HepG2 (cell line): ENCODE measurements around the gene RNPC3. TPM values are rescaled to one million over a fixed set of nuclear protein-coding genes. Genes with fewer than 3 reads are reported as not detected.

ENCODE experiments used
- ATAC-seq: fragments of 200-7000 bp; cut with Tn5 transposase; 3 replicates; pipeline ENCODE4 v1.9.1; 2020; ENCODE audit warnings: mild to moderate bottlenecking, moderate library complexity
- BruUV-seq: library from RNA; stranded (reverse); fragments of 400-500 nt; replicated peaks from 2 replicates; lab custom pipeline; 2021; lab: Mats Ljungman, UMichigan
- CTCF ChIA-PET: fragments of 300-600 bp; formaldehyde crosslinking; extraction: SDS; loops from one replicate; lab custom pipeline; 2021; ENCODE audit warnings: low total read pairs, inconsistent platforms, low intra/inter-chr PET ratio; lab: Yijun Ruan, JAX
- POLR2A ChIA-PET: fragments of 350-600 bp; sonication (Branson Sonifier 250); formaldehyde crosslinking; loops from one replicate; lab custom pipeline; 2020; ENCODE audit warnings: antibody characterized with exemption, inconsistent platforms; lab: Yijun Ruan, JAX
- DNase-seq: peaks from one replicate; pipeline ENCODE4 v3.0.0-alpha.2; 2015; ENCODE audit warnings: low spot score
- FAIRE-seq: peaks from 3 replicates; lab custom pipeline; 2011; peaks lifted over from hg19 to GRCh38; lab: Jason Lieb, UNC
- H2AFZ ChIP-seq: one replicate; pipeline ENCODE4 v1.6.1; 2011; ENCODE audit warnings: low read length, inconsistent platforms
- H3K27ac ChIP-seq: fragments of 300-600 bp; 3 replicates; pipeline ENCODE4 v1.8.0; 2011; ENCODE audit warnings: mixed run types, mild to moderate bottlenecking, mixed read lengths, low read length, inconsistent platforms; ENCODE audit not compliant: insufficient read depth; ENCODE audit errors: extremely low read length
- H3K27me3 ChIP-seq, 2 experiments: fragments of 200-600 bp in 1 of 2; 2 replicates in 1 of 2; 3 replicates in 1 of 2; pipeline versions ENCODE4 v1.6.0 to v1.8.0; 2011; ENCODE audit warnings: low read length in 2 of 2, mild to moderate bottlenecking in 2 of 2, moderate library complexity in 2 of 2, inconsistent platforms in 1 of 2; ENCODE audit not compliant: insufficient read depth in 2 of 2, control insufficient read depth in 1 of 2
- H3K36me3 ChIP-seq, 2 experiments: fragments of 200-600 bp in 1 of 2; replicated peaks in 1 of 2; 2 replicates in 1 of 2; 3 replicates in 1 of 2; pipeline versions ENCODE4 v1.5.1 to v1.8.0; 2011; ENCODE audit warnings: low read length in 2 of 2, inconsistent platforms in 1 of 2; ENCODE audit not compliant: insufficient read depth in 2 of 2, control insufficient read depth in 1 of 2
- H3K4me1 ChIP-seq: 2 replicates; pipeline ENCODE4 v1.5.1; 2012; ENCODE audit warnings: low read length, inconsistent platforms; ENCODE audit not compliant: insufficient read depth
- H3K4me2 ChIP-seq: 2 replicates; pipeline ENCODE4 v1.6.0; 2011; ENCODE audit warnings: low read depth, low read length, inconsistent platforms
- H3K4me3 ChIP-seq, 3 experiments: fragments of 200-600 bp in 1 of 3; sonication (generic), shearing (Covaris generic) in 1 of 3; replicated peaks in 1 of 3; 2 replicates each; pipeline ENCODE4 v1.5.1; 2011 to 2016; ENCODE audit warnings: low read length in 3 of 3, inconsistent platforms in 2 of 3, low read depth in 2 of 3, mild to moderate bottlenecking in 2 of 3, control low read depth in 1 of 3, mixed read lengths in 1 of 3; ENCODE audit not compliant: insufficient read depth in 1 of 3
- H3K79me2 ChIP-seq: one replicate; pipeline ENCODE4 v1.6.1; 2011; ENCODE audit warnings: low read length, inconsistent platforms; ENCODE audit not compliant: insufficient read depth
- H3K9ac ChIP-seq: 2 replicates; pipeline ENCODE4 v1.6.0; 2011; ENCODE audit warnings: mild to moderate bottlenecking, low read depth, low read length, inconsistent platforms; ENCODE audit not compliant: insufficient read depth
- H3K9me3 ChIP-seq: 2 replicates; pipeline ENCODE4 v1.5.1; 2012; ENCODE audit warnings: mild to moderate bottlenecking, low read length
- H4K20me1 ChIP-seq: 2 replicates; pipeline ENCODE4 v1.6.0; 2011; ENCODE audit warnings: inconsistent platforms, mild to moderate bottlenecking, low read length, moderate library complexity; ENCODE audit not compliant: insufficient read depth
- AFF4 ChIP-seq: sonication (generic); formaldehyde crosslinking; IDR thresholded peaks from 2 replicates; pipeline ENCODE4 v1.4.0; 2020; ENCODE audit warnings: missing genetic modification reagents
- AGO2 ChIP-seq: fragments of 200-400 bp; formaldehyde crosslinking; optimal IDR thresholded peaks from 2 replicates; pipeline ENCODE3; 2017; ENCODE audit warnings: mild to moderate bottlenecking, low read depth, low read length, moderate library complexity
- KMT2A ChIP-seq: sonication (generic); formaldehyde crosslinking; IDR thresholded peaks from 2 replicates; pipeline ENCODE4 v1.4.0; 2020; ENCODE audit warnings: missing genetic modification reagents
- LCORL ChIP-seq, 2 experiments: fragments of 450-650 bp in 1 of 2; sonication (generic) in 1 of 2; formaldehyde crosslinking in 1 of 2; IDR thresholded peaks; 2 replicates each; pipeline versions ENCODE4 v1.5.0 to v1.6.1; 2017 to 2020; ENCODE audit warnings: antibody characterized with exemption in 1 of 2, missing genetic modification reagents in 1 of 2
- MTA1 ChIP-seq: sonication (generic); formaldehyde crosslinking; IDR thresholded peaks from 2 replicates; pipeline ENCODE4 v1.4.0; 2020; ENCODE audit warnings: missing genetic modification reagents, mild to moderate bottlenecking, borderline replicate concordance
- MXI1 ChIP-seq: IDR thresholded peaks from 3 replicates; pipeline ENCODE4 v1.6.1; 2012; ENCODE audit warnings: low read depth, low read length, inconsistent platforms, borderline replicate concordance
- NBN ChIP-seq: fragments of 450-650 bp; conservative IDR thresholded peaks from 2 replicates; pipeline ENCODE4 v1.6.1; 2017
- NCOA5 ChIP-seq: sonication (generic); formaldehyde crosslinking; IDR thresholded peaks from 2 replicates; pipeline ENCODE4 v1.4.0; 2020; ENCODE audit warnings: missing genetic modification reagents
- ONECUT2 ChIP-seq: sonication (generic); formaldehyde crosslinking; IDR thresholded peaks from 2 replicates; pipeline ENCODE4 v1.4.0; 2020; ENCODE audit warnings: missing genetic modification reagents
- ZNF343 ChIP-seq: sonication (generic); formaldehyde crosslinking; IDR thresholded peaks from 2 replicates; pipeline ENCODE4 v1.4.0; 2020; ENCODE audit warnings: mild to moderate bottlenecking, missing genetic modification reagents
- WGBS: methylation state at CpG from one replicate; pipeline ENCODE4 v1.1.6; 2017; ENCODE audit warnings: low lambda C conversion rate; 5-methylcytosine and 5-hydroxymethylcytosine counted together
- in situ Hi-C: cut with HindIII; loops from 2 replicates; pipeline ENCODE4 v1.10.0; 2017; ENCODE audit warnings: low pct_unique_long_range_greater_than_20kb; ENCODE audit not compliant: extremely low pct_ligation_motif_present
- intact Hi-C: fragments of 100-400 bp; cut with micrococcal nuclease; formaldehyde crosslinking; loops from one replicate; pipeline ENCODE4 v1.10.0; 2022; ENCODE audit not compliant: unreplicated experiment
- polyA plus RNA-seq, 8 experiments: library from polyadenylated mRNA; depleted of rRNA in 3 of 8; stranded (reverse) in 7 of 8; unstranded in 1 of 8; fragments of >200 nt; fragmentation: Illumina TruSeq in 4 of 8; extraction: Trizol in 4 of 8; gene quantifications; 2 replicates each; pipeline versions ENCODE4 v1.2.1 to v1.2.3, GENCODE V29; 2011 to 2016; ENCODE audit warnings: low read depth in 4 of 8, missing spikeins in 1 of 8, mixed read lengths in 1 of 8; ENCODE audit not compliant: insufficient read depth in 1 of 8
- total RNA-seq, 5 experiments: library from RNA; depleted of rRNA; stranded (reverse); fragments of >200 nt; fragmentation: Illumina TruSeq; extraction: Trizol; gene quantifications; 2 replicates each; pipeline ENCODE4 v1.2.3, GENCODE V29; 2016; ENCODE audit warnings: low read depth in 1 of 5
- TF ChIP-seq, protein P1 (sequence below): sonication (generic); formaldehyde crosslinking; IDR thresholded peaks from 2 replicates; pipeline ENCODE4 v1.4.0; 2020; ENCODE audit warnings: low read depth, missing genetic modification reagents

RNPC3 gene
- total and polyA plus RNA-seq, 2 of the 13 experiments (the other 11 are each of a cell fraction or from before 2014, with no cell fraction given) = 9.1 to 22.1 TPM

- DNase-seq (no peak), FAIRE-seq (no peak), ATAC-seq (no peak)
- in situ Hi-C loops = no loop called here
- Histone ChIP-seq H3K4me3 (no peak overlapping the region), H2AFZ (no peak overlapping the region), H3K27ac (no peak overlapping the region), H3K9ac (no peak overlapping the region), H3K79me2 (no peaks in the 10 kb centered on the region), H3K36me3 (no peaks in the 10 kb centered on the region), H4K20me1 (no peaks in the 10 kb centered on the region), H3K27me3 (no peaks in the 10 kb centered on the region; a peak in 1 of 5 replicates), H3K4me1 (no peaks in the 10 kb centered on the region), H3K9me3 (peaks cover 9% of the 10 kb centered on the region), H3K4me2 (no peak overlapping the region)
- 23% methylated on average over 3 of the region's 3 CpGs for WGBS
- no TSS peak for BruUV-seq
- no peak for TF ChIP-seq NCOA5 (CRISPR knock-in tag)
- TF ChIP-seq, protein P1, sequence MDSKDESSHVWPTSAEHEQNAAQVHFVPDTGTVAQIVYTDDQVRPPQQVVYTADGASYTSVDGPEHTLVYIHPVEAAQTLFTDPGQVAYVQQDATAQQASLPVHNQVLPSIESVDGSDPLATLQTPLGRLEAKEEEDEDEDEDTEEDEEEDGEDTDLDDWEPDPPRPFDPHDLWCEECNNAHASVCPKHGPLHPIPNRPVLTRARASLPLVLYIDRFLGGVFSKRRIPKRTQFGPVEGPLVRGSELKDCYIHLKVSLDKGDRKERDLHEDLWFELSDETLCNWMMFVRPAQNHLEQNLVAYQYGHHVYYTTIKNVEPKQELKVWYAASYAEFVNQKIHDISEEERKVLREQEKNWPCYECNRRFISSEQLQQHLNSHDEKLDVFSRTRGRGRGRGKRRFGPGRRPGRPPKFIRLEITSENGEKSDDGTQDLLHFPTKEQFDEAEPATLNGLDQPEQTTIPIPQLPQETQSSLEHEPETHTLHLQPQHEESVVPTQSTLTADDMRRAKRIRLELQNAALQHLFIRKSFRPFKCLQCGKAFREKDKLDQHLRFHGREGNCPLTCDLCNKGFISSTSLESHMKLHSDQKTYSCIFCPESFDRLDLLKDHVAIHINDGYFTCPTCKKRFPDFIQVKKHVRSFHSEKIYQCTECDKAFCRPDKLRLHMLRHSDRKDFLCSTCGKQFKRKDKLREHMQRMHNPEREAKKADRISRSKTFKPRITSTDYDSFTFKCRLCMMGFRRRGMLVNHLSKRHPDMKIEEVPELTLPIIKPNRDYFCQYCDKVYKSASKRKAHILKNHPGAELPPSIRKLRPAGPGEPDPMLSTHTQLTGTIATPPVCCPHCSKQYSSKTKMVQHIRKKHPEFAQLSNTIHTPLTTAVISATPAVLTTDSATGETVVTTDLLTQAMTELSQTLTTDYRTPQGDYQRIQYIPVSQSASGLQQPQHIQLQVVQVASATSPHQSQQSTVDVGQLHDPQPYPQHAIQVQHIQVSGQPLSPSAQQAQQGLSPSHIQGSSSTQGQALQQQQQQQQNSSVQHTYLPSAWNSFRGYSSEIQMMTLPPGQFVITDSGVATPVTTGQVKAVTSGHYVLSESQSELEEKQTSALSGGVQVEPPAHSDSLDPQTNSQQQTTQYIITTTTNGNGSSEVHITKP (CRISPR knock-in tag) = no peak
- POLR2A ChIA-PET = no interaction called here
- intact Hi-C loops = no loop called here
- CTCF ChIA-PET = no interaction called here
These were observed 58.4 kb downstream of the RNPC3 start for GRCh38 chr1:103583887-103584286.

- H4K20me1 ChIP-seq = no peaks in the 10 kb centered on the region
- in situ Hi-C loops (no loop called here), intact Hi-C loops (no loop called here)
- ChIA-PET CTCF (no interaction called here), POLR2A (no interaction called here)
- ATAC-seq (no peak), DNase-seq (no peak), FAIRE-seq (no peak)
- BruUV-seq = no TSS peak
- peaks cover 15% of the 10 kb centered on the region for H3K9me3 ChIP-seq
- no peaks in the 10 kb centered on the region; a peak in 1 of 5 replicates for H3K27me3 ChIP-seq
- no peak overlapping the region for H3K4me2 ChIP-seq
- no peak overlapping the region for H3K4me3 ChIP-seq
- WGBS = 14% methylated on average over 2 of the region's 2 CpGs
- H3K27ac ChIP-seq = no peak overlapping the region
- no peaks in the 10 kb centered on the region for H3K36me3 ChIP-seq
- no peaks in the 10 kb centered on the region for H3K79me2 ChIP-seq
- H2AFZ ChIP-seq = no peak overlapping the region
- H3K4me1 ChIP-seq = no peaks in the 10 kb centered on the region
- H3K9ac ChIP-seq = no peak overlapping the region
- TF ChIP-seq LCORL (IDR thresholded peaks at IDR 0.05) (no peak), LCORL (CRISPR knock-in tag; IDR thresholded peaks at IDR 0.05) (no peak), AGO2 (no peak), KMT2A (CRISPR knock-in tag) (no peak), AFF4 (CRISPR knock-in tag) (no peak), ZNF343 (CRISPR knock-in tag) (no peak), ONECUT2 (CRISPR knock-in tag) (no peak), NBN (no peak), MXI1 (no peak), MTA1 (CRISPR knock-in tag) (no peak)
These were observed 59.0 kb downstream of the RNPC3 start for GRCh38 chr1:103584537-103584936.
